ENCODE data around the gene ABCC9. TPM values are rescaled to one million over a fixed set of nuclear protein-coding genes. Genes with fewer than 3 reads are reported as not detected.

The ABCC9 gene
- total RNA-seq, 1 experiment from 2014 or later: 0.03 TPM

DNA sequence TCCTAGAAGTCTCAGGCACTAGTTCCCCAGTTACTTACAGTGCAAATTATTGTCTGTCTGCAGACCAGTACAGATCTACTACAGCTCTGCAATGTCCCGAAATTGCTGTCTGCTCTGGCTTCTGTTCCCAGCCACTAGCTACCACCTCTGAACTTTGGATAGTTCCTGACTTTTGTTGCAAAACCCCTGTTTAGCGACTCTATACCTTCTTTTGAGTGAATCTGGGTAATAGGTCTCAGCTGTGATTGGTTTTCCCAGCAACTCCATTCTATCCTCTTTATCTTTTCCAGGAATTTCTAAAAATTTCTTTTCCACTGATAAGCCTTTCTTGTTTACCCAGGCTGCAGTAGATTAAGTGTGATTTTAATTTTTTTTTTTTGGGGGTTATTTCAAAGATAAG lies 183.5 kb downstream of the ABCC9 start:
- no peak for DNase-seq (ENCODE audit: low read depth, low spot score)
- intact Hi-C loops (cut with micrococcal nuclease; ENCODE audit: unreplicated experiment): no loop called here
- in situ Hi-C loops (cut with HindIII; ENCODE audit: low pct_unique_long_range_greater_than_20kb, low sequenced_read_pairs): no loop called here
- Histone ChIP-seq H3K4me1 (ENCODE audit: control insufficient read depth, insufficient read depth, low read length) (no peaks in the 10 kb centered on the region), H3K4me3 (ENCODE audit: low read depth in 2 of 2, low read length in 2 of 2) (no peak overlapping the region), H3K36me3 (ENCODE audit: control insufficient read depth, insufficient read depth, low read length) (no peaks in the 10 kb centered on the region), H3K9me3 (ENCODE audit: control insufficient read depth, insufficient read depth, low read depth, low read length) (no peaks in the 10 kb centered on the region), H3K27ac (ENCODE audit: low read length) (no peak overlapping the region), H3K27me3 (ENCODE audit: control insufficient read depth, insufficient read depth, low read length) (no peaks in the 10 kb centered on the region)
- POLR2A ChIA-PET: no interaction called here
- CTCF ChIA-PET: no interaction called here
- no peak for ATAC-seq
- BruUV-seq (replicated peaks): no TSS peak
- TF ChIP-seq, protein P1, sequence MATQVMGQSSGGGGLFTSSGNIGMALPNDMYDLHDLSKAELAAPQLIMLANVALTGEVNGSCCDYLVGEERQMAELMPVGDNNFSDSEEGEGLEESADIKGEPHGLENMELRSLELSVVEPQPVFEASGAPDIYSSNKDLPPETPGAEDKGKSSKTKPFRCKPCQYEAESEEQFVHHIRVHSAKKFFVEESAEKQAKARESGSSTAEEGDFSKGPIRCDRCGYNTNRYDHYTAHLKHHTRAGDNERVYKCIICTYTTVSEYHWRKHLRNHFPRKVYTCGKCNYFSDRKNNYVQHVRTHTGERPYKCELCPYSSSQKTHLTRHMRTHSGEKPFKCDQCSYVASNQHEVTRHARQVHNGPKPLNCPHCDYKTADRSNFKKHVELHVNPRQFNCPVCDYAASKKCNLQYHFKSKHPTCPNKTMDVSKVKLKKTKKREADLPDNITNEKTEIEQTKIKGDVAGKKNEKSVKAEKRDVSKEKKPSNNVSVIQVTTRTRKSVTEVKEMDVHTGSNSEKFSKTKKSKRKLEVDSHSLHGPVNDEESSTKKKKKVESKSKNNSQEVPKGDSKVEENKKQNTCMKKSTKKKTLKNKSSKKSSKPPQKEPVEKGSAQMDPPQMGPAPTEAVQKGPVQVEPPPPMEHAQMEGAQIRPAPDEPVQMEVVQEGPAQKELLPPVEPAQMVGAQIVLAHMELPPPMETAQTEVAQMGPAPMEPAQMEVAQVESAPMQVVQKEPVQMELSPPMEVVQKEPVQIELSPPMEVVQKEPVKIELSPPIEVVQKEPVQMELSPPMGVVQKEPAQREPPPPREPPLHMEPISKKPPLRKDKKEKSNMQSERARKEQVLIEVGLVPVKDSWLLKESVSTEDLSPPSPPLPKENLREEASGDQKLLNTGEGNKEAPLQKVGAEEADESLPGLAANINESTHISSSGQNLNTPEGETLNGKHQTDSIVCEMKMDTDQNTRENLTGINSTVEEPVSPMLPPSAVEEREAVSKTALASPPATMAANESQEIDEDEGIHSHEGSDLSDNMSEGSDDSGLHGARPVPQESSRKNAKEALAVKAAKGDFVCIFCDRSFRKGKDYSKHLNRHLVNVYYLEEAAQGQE (IDR thresholded peaks at IDR 0.05; ENCODE audit: insufficient read depth in 1 of 2, low read depth in 2 of 2, low read length in 1 of 2): no peak
- TF ChIP-seq POLR2AphosphoS5 (IDR thresholded peaks at IDR 0.05; ENCODE audit: low read depth, low read length) (no peak), SIN3A (IDR thresholded peaks at IDR 0.05; ENCODE audit: borderline replicate concordance, insufficient read depth, low read depth, low read length) (no peak), TCF7L2 (IDR thresholded peaks at IDR 0.05; ENCODE audit: low read depth, low read length) (no peak)
- TF ChIP-seq, protein P2, sequence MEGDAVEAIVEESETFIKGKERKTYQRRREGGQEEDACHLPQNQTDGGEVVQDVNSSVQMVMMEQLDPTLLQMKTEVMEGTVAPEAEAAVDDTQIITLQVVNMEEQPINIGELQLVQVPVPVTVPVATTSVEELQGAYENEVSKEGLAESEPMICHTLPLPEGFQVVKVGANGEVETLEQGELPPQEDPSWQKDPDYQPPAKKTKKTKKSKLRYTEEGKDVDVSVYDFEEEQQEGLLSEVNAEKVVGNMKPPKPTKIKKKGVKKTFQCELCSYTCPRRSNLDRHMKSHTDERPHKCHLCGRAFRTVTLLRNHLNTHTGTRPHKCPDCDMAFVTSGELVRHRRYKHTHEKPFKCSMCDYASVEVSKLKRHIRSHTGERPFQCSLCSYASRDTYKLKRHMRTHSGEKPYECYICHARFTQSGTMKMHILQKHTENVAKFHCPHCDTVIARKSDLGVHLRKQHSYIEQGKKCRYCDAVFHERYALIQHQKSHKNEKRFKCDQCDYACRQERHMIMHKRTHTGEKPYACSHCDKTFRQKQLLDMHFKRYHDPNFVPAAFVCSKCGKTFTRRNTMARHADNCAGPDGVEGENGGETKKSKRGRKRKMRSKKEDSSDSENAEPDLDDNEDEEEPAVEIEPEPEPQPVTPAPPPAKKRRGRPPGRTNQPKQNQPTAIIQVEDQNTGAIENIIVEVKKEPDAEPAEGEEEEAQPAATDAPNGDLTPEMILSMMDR (IDR thresholded peaks at IDR 0.05): no peak

DNA sequence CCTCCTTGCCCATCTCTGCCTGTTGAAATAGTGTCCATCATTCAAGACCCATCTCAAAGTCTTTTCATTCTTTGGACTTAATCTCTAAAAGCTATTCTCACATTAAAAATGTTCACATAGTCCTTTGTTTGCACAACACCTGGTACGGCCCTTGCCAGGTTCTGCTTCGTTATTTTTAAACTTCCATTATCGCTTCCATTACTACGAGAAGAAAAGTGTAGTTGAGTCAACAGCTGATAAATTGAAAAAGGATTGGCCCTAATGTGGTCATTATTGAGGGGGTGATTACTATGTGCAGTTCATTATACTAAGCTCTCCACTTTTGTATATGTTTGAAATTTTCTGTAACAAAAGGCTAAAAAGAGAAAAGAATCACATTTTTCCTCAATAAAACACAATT lies 184.5 kb downstream of the ABCC9 start:
- POLR2A ChIA-PET: no interaction called here

More for the DNA sequence above, 184.5 kb downstream of the ABCC9 start:
- H3K27ac ChIP-seq (ENCODE audit: low read length): no peak overlapping the region
- no peak for TF ChIP-seq TCF7L2 (IDR thresholded peaks at IDR 0.05; ENCODE audit: low read depth, low read length)
- no peak for TF ChIP-seq POLR2AphosphoS5 (IDR thresholded peaks at IDR 0.05; ENCODE audit: low read depth, low read length)
- TF ChIP-seq, protein P2 (IDR thresholded peaks at IDR 0.05): no peak
- TF ChIP-seq, protein P1 (IDR thresholded peaks at IDR 0.05; ENCODE audit: insufficient read depth in 1 of 2, low read depth in 2 of 2, low read length in 1 of 2): no peak
- TF ChIP-seq SIN3A (IDR thresholded peaks at IDR 0.05; ENCODE audit: borderline replicate concordance, insufficient read depth, low read depth, low read length): no peak
- no peaks in the 10 kb centered on the region for H3K4me1 ChIP-seq (ENCODE audit: control insufficient read depth, insufficient read depth, low read length)
- no peaks in the 10 kb centered on the region for H3K36me3 ChIP-seq (ENCODE audit: control insufficient read depth, insufficient read depth, low read length)
- intact Hi-C loops (cut with micrococcal nuclease; ENCODE audit: unreplicated experiment): no loop called here
- DNase-seq (ENCODE audit: low read depth, low spot score): no peak
- no peak for ATAC-seq
- no TSS peak for BruUV-seq (replicated peaks)
- CTCF ChIA-PET: no interaction called here
- H3K27me3 ChIP-seq (ENCODE audit: control insufficient read depth, insufficient read depth, low read length): no peaks in the 10 kb centered on the region
- in situ Hi-C loops (cut with HindIII; ENCODE audit: low pct_unique_long_range_greater_than_20kb, low sequenced_read_pairs): no loop called here
- H3K4me3 ChIP-seq (ENCODE audit: low read depth in 2 of 2, low read length in 2 of 2): no peak overlapping the region
- H3K9me3 ChIP-seq (ENCODE audit: control insufficient read depth, insufficient read depth, low read depth, low read length): no peaks in the 10 kb centered on the region
